PFSK-1 (cell line): ENCODE data around the gene SEMA4D.

ENCODE experiments used
- POLR2AphosphoS5 ChIP-seq: IDR thresholded peaks from 2 replicates; pipeline ENCODE4 v1.6.1; 2012; ENCODE audit warnings: low read depth, mild to moderate bottlenecking, control low read depth, low read length, moderate library complexity
- SIN3A ChIP-seq: IDR thresholded peaks from 2 replicates; pipeline ENCODE4 v1.6.1; 2012; ENCODE audit warnings: mild to moderate bottlenecking, low read length, moderate library complexity, borderline replicate concordance; ENCODE audit not compliant: insufficient read depth
- TAF1 ChIP-seq: IDR thresholded peaks from 2 replicates; pipeline ENCODE4 v1.6.1; 2012; ENCODE audit warnings: low read length, control low read depth, borderline replicate concordance; ENCODE audit not compliant: insufficient read depth

GRCh38 chr9:89486681-89487080 is 11.2 kb downstream of the SEMA4D start:
- TF ChIP-seq TAF1 (no peak), POLR2AphosphoS5 (no peak), SIN3A (no peak)
